GM12878 (cell line): ENCODE data around the gene ANP32B. TPM values are rescaled to one million over a fixed set of nuclear protein-coding genes. Genes with fewer than 3 reads are reported as not detected.

Experiments
- ATAC-seq: fragments of 200-7000 bp; cut with Tn5 transposase; 3 replicates; pipeline ENCODE4 v1.9.1; 2020; ENCODE audit warnings: mild to moderate bottlenecking, moderate library complexity
- BruUV-seq: library from RNA; stranded (reverse); fragments of 400-500 nt; replicated peaks from 2 replicates; lab custom pipeline; 2021; lab: Mats Ljungman, UMichigan
- CTCF ChIA-PET: fragments of 300-600 bp; sonication (Branson Sonifier 250); formaldehyde crosslinking; extraction: SDS; loops from one replicate; lab custom pipeline; 2021; ENCODE audit warnings: inconsistent platforms; lab: Yijun Ruan, JAX
- POLR2A ChIA-PET: fragments of 350-600 bp; formaldehyde crosslinking; extraction: SDS; loops from one replicate; lab custom pipeline; 2021; ENCODE audit warnings: inconsistent platforms; lab: Charles Lee
- RAD21 ChIA-PET: fragments of 300-600 bp; sonication (Branson Sonifier 250); formaldehyde crosslinking; loops from one replicate; lab custom pipeline; 2023; ENCODE audit warnings: antibody characterized with exemption; ENCODE audit not compliant: unreplicated experiment; lab: Charles Lee
- SMC1A ChIA-PET: fragments of 300-600 bp; sonication (Branson Sonifier 250); formaldehyde crosslinking; loops from one replicate; lab custom pipeline; 2023; ENCODE audit not compliant: unreplicated experiment, uncharacterized antibody; lab: Charles Lee
- DNase-seq: peaks from one replicate; pipeline ENCODE4 v3.0.0-alpha.2; 2011; ENCODE audit warnings: low read depth, low spot score
- FAIRE-seq: peaks from 3 replicates; lab custom pipeline; 2011; peaks lifted over from hg19 to GRCh38; lab: Jason Lieb, UNC
- H2AFZ ChIP-seq: 2 replicates; pipeline ENCODE4 v1.6.0; 2011; ENCODE audit warnings: low read depth, low read length, control low read depth; ENCODE audit not compliant: control insufficient read depth
- H3K27ac ChIP-seq: 2 replicates; pipeline ENCODE4 v1.5.1; 2011; ENCODE audit warnings: control low read depth; ENCODE audit not compliant: control insufficient read depth, insufficient read depth
- H3K27me3 ChIP-seq, 2 experiments: replicated peaks in 1 of 2; 2 replicates each; pipeline versions ENCODE4 v1.6.0 to v1.6.1; 2011; ENCODE audit warnings: low read length in 1 of 2; ENCODE audit not compliant: control insufficient read depth in 2 of 2, insufficient read depth in 2 of 2
- H3K36me3 ChIP-seq, 2 experiments: 2 replicates each; pipeline ENCODE4 v1.5.1; 2011; ENCODE audit warnings: low read length in 1 of 2; ENCODE audit not compliant: control insufficient read depth in 2 of 2, insufficient read depth in 2 of 2
- H3K4me1 ChIP-seq: 2 replicates; pipeline ENCODE4 v1.6.1; 2011; ENCODE audit warnings: mild to moderate bottlenecking, low read length, moderate library complexity, mixed read lengths; ENCODE audit not compliant: control insufficient read depth, insufficient read depth
- H3K4me2 ChIP-seq: 2 replicates; pipeline ENCODE4 v1.6.0; 2011; ENCODE audit warnings: control low read depth; ENCODE audit not compliant: control insufficient read depth, insufficient read depth
- H3K4me3 ChIP-seq: fragments of 200-600 bp; sonication (generic); 2 replicates; pipeline ENCODE4 v1.5.1; 2016
- H3K79me2 ChIP-seq: 2 replicates; pipeline ENCODE4 v1.6.0; 2011; ENCODE audit warnings: low read length; ENCODE audit not compliant: control insufficient read depth, insufficient read depth
- H3K9ac ChIP-seq: 2 replicates; pipeline ENCODE4 v1.8.0; 2011; ENCODE audit warnings: low read length, control low read depth, mixed read lengths; ENCODE audit not compliant: control insufficient read depth, insufficient read depth
- H3K9me3 ChIP-seq: replicated peaks from 3 replicates; pipeline ENCODE4 v1.5.1; 2011; ENCODE audit warnings: mild to moderate bottlenecking, low read length; ENCODE audit not compliant: control insufficient read depth, insufficient read depth
- H4K20me1 ChIP-seq: 2 replicates; pipeline ENCODE4 v1.6.0; 2011; ENCODE audit not compliant: control insufficient read depth, insufficient read depth
- CHD1 ChIP-seq: IDR thresholded peaks from 2 replicates; pipeline ENCODE4 v1.6.1; 2012; ENCODE audit warnings: low read depth, low read length, improper control_type of control experiment
- FOXK2 ChIP-seq: fragments of 450-650 bp; IDR thresholded peaks from 2 replicates; pipeline ENCODE4 v1.6.1; 2017; ENCODE audit warnings: mild to moderate bottlenecking, moderate library complexity
- LARP7 ChIP-seq: fragments of 450-650 bp; IDR thresholded peaks from 2 replicates; pipeline ENCODE4 v1.6.1; 2017; ENCODE audit warnings: mild to moderate bottlenecking
- NFIC ChIP-seq: IDR thresholded peaks from 2 replicates; pipeline ENCODE4 v1.6.1; 2012; ENCODE audit warnings: low read depth, mild to moderate bottlenecking, inconsistent platforms, low read length, moderate library complexity
- NKRF ChIP-seq: fragments of 450-650 bp; conservative IDR thresholded peaks from 2 replicates; pipeline ENCODE4 v1.6.1; 2017; ENCODE audit warnings: mild to moderate bottlenecking, moderate library complexity
- NR2C2 ChIP-seq: IDR thresholded peaks from 2 replicates; pipeline ENCODE4 v1.6.1; 2011; ENCODE audit warnings: borderline replicate concordance, low read depth; ENCODE audit not compliant: control insufficient read depth, insufficient read length
- PKNOX1 ChIP-seq: fragments of 450-650 bp; IDR thresholded peaks from 2 replicates; pipeline ENCODE4 v1.6.1; 2016; ENCODE audit warnings: mild to moderate bottlenecking
- SMAD5 ChIP-seq: IDR thresholded peaks from 2 replicates; pipeline ENCODE4 v1.6.1; 2016; ENCODE audit warnings: antibody characterized with exemption, low read depth
- SMARCA5 ChIP-seq: fragments of 450-650 bp; IDR thresholded peaks from 2 replicates; pipeline ENCODE4 v1.6.1; 2017; ENCODE audit warnings: mild to moderate bottlenecking
- SMC3 ChIP-seq: IDR thresholded peaks from 2 replicates; pipeline ENCODE4 v1.6.1; 2011; ENCODE audit warnings: low read length, improper control_type of control experiment, borderline replicate concordance
- SPI1 ChIP-seq: IDR thresholded peaks from 2 replicates; pipeline ENCODE4 v1.6.1; 2011; ENCODE audit warnings: low read depth, mild to moderate bottlenecking, low read length, moderate library complexity, borderline replicate concordance; ENCODE audit not compliant: insufficient read depth
- SREBF1 ChIP-seq: IDR thresholded peaks from 2 replicates; pipeline ENCODE4 v1.6.1; 2012; ENCODE audit warnings: mild to moderate bottlenecking, low read length
- STAT1 ChIP-seq: fragments of 450-650 bp; conservative IDR thresholded peaks from 2 replicates; pipeline ENCODE4 v1.6.1; 2014; ENCODE audit warnings: antibody characterized with exemption, mild to moderate bottlenecking
- ZNF622 ChIP-seq: fragments of 450-650 bp; IDR thresholded peaks from 2 replicates; pipeline ENCODE4 v1.6.1; 2017; ENCODE audit warnings: mild to moderate bottlenecking, inconsistent platforms
- WGBS: methylation state at CpG from one replicate; pipeline ENCODE4 v1.1.6; 2016; ENCODE audit warnings: low lambda C conversion rate; ENCODE audit not compliant: insufficient replicate concordance, insufficient coverage; ENCODE audit errors: missing lambda C conversion rate; 5-methylcytosine and 5-hydroxymethylcytosine counted together
- in situ Hi-C: fragments of 300-500 bp; cut with MboI; formaldehyde crosslinking; loops from 9 replicates; pipeline ENCODE4 v1.14.3; 2018; ENCODE audit warnings: mixed read lengths
- intact Hi-C: fragments of 100-400 bp; cut with micrococcal nuclease; formaldehyde crosslinking; loops from one replicate; pipeline ENCODE4 v1.14.2; 2022; ENCODE audit not compliant: unreplicated experiment
- polyA plus RNA-seq, 11 experiments: library from polyadenylated mRNA; depleted of rRNA in 4 of 11; unstranded in 6 of 11; stranded (reverse) in 5 of 11; fragments of >200 nt; fragmentation: Nextera tagmentation in 4 of 11; fragmentation: Illumina TruSeq in 1 of 11; extraction: Ambion mirVana in 4 of 11; extraction: Trizol in 1 of 11; gene quantifications; 1 replicate in 1 of 11; 2 replicates in 10 of 11; pipeline versions ENCODE4 v1.2.1 to v1.2.3, GENCODE V29; 2011 to 2016; ENCODE audit warnings: inconsistent platforms in 2 of 11, missing spikeins in 2 of 11, low read depth in 1 of 11
- total RNA-seq, 4 experiments: library from RNA; depleted of rRNA in 3 of 4; stranded (reverse); fragments of >200 nt in 3 of 4; fragmentation: Illumina TruSeq in 1 of 4; extraction: Trizol in 1 of 4; gene quantifications; 2 replicates each; pipeline versions ENCODE4 v1.2.1 to v1.2.3, GENCODE V29; 2013 to 2021

ANP32B gene
- total and polyA plus RNA-seq, 10 of the 15 experiments (the other 5 are each of a cell fraction or from before 2014, with no cell fraction given): 24.5 to 419 (median 171) TPM

GRCh38 chr9:97985058-97985861, 2.1 kb downstream of the ANP32B start (continued):
- TF ChIP-seq FOXK2 (no peak), SMC3 (no peak), SPI1 (no peak), NKRF (0 out of 2 replicates have a peak, but pooled peaks have one; percentile 5), LARP7 (peak; percentile 74; the same call in 1 of the 2 replicates), CHD1 (no peak), SMAD5 (no peak), NR2C2 (no peak)

- no peaks in the 10 kb centered on the region for H4K20me1 ChIP-seq
- no peak overlapping the region; the same call in 1 of the 2 replicates for H3K27ac ChIP-seq
- in situ Hi-C loops: no loop called here
- peaks cover 27% of the 10 kb centered on the region for H3K4me1 ChIP-seq
- H2AFZ ChIP-seq: no peak overlapping the region
- H3K9me3 ChIP-seq: no peaks in the 10 kb centered on the region
- CTCF ChIA-PET: interaction anchor here (1.0 to 4.3 kb wide), 7 partner anchors 11 to 67 kb away, joined by 3 to 29 read pairs (median 4); partner anchors contain the start of gene TRMO
- H3K36me3 ChIP-seq: peaks cover 0 to 1% of the 10 kb centered on the region in 2 experiments; a peak in 1 of 4 replicates
- SMC1A ChIA-PET: interaction anchor here (0.6 to 1.9 kb wide), 14 partner anchors 10 to 355 kb away, joined by 3 to 7 read pairs (median 3); partner anchors contain the start of gene NANS
- ATAC-seq (no peak), DNase-seq (no peak), FAIRE-seq (no peak)
- RAD21 ChIA-PET: interaction anchor here (0.8 to 3.5 kb wide), 7 partner anchors 10 to 268 kb away, joined by 3 to 17 read pairs (median 4); partner anchors contain the start of genes NANS, TBC1D2 and TRMO
- TF ChIP-seq SMARCA5: no peak
- no peak for TF ChIP-seq NFIC
- no peak for TF ChIP-seq ZNF622
- peak; percentile 5; the same call in 1 of the 2 replicates for TF ChIP-seq PKNOX1
- no peak for TF ChIP-seq STAT1
- no peak for TF ChIP-seq SREBF1
- TF ChIP-seq SPI1: 0 out of 2 replicates have a peak, but pooled peaks have one; percentile 9
- POLR2A ChIA-PET: interaction anchor here (0.5 to 2.8 kb wide), 6 partner anchors 19 to 70 kb away, joined by 3 to 11 read pairs (median 4); no protein-coding TSS in a partner anchor
- H3K4me2 ChIP-seq: peak overlapping the region; percentile 71
- WGBS: 4% methylated on average over 5 of the region's 5 CpGs
- peaks cover 98% of the 10 kb centered on the region for H3K79me2 ChIP-seq
- H3K9ac ChIP-seq: no peak overlapping the region
- peak overlapping the region; percentile 84 for H3K4me3 ChIP-seq
- H3K27me3 ChIP-seq: no peaks in the 10 kb centered on the region
- intact Hi-C loops: no loop called here
- no TSS peak for BruUV-seq
These were observed 4.3 kb downstream of the ANP32B start for GRCh38 chr9:97987487-97987886.
